Fibroblast of upper back skin (primary cell): ENCODE results near the gene EPB41L4A.

Experiments used
- DNase-seq: peaks from one replicate; pipeline ENCODE4 v3.0.0-alpha.2; 2013

The EPB41L4A gene

GRCh38 chr5:112146323-112147226 lies 272.5 kb downstream of the EPB41L4A start:
- DNase-seq = peak; percentile 95

GRCh38 chr5:112143690-112144089 lies 275.4 kb downstream of the EPB41L4A start:
- DNase-seq = peak; percentile 46

DNA sequence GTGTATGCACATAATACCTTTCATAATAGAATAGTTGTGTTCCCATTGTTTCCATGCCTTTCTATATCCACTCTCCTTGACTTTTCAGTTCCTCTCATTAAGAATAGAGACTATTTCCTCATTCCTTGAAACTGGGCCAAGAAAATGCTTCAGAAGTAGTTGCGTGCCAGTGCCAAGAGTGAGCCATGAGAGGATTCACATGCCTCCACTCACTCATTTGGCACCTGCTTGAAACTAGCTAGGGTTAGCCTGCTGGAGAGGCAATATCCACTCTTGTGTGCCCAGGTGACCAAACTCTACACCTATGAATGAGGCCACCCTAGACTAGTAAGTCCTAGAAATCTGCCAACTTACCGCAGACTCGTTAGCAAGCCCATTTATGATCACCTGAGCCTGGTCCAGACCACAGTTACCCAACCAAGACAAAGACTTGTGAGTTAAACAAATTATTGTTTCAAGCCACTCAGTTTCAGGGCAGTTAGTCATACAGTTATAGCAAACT lies 276.3 kb downstream of the EPB41L4A start:
- peak; percentile 59 for DNase-seq

DNA sequence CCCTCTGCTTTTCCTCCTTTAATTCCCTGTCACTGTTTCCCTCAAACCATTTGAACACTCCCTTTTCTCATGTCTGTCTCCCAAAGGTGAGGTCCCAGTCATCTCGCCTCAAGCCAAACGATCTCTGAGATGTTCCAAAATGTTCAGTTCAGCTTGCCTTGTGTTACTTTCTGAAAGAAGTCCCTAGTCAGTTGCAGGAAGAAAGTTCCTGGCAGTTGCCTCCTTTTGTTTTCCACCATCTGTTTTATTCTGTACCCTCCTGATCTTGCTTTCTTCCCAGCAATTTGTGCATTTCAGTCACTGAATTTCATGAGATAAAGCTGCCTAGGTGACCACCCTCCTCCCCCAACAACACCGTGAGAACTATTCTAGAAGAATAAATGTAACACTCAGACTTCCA lies 277.5 kb downstream of the EPB41L4A start:
- no peak for DNase-seq

- DNase-seq = no peak
Measured at GRCh38 chr5:112138526-112138925, 280.6 kb downstream of the EPB41L4A start.

- DNase-seq = no peak
Measured at GRCh38 chr5:112136773-112137172, 282.3 kb downstream of the EPB41L4A start.

DNA sequence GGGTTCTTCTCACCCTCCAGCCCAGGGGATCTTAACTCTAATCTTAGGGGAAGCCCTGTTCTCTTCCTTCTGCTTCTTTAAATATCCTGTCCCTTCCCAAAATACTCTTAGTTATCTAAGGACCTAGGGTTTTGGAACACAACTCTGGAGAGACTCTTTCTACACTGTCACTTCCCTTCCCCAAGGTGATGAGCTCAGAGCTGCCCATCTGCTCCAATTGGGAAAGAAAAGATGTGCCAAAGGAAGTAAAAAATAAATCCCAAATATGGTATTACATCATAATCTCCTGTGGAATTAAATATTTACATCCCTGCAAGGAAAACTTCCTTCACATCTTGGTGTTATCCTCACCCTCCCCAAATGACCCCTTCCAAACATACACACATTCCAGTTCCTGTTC lies 291.2 kb downstream of the EPB41L4A start:
- no peak for DNase-seq

GRCh38 chr5:112126982-112127381 lies 292.1 kb downstream of the EPB41L4A start:
- DNase-seq = no peak

GRCh38 chr5:112125903-112126302 lies 293.2 kb downstream of the EPB41L4A start:
- DNase-seq = peak; percentile 80

DNA sequence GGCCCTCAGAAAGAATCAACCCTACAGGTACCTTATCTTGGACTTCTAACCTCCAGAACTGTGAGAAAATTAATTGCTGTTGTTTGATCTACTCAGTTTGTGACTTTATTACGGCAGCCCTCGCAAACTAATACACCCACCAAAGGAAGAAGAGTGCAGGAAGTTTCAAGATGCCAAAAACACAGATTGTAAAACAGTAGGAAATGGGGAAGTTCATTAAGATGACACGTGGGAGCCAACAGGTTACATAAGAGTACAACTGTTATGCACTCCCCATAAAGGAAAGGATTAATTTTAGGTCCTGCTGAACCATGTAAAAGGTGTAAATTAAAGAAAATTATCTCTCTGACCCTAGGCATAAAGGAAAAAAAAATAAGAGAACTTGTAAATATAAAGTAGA lies 294.3 kb downstream of the EPB41L4A start:
- no peak for DNase-seq

DNA sequence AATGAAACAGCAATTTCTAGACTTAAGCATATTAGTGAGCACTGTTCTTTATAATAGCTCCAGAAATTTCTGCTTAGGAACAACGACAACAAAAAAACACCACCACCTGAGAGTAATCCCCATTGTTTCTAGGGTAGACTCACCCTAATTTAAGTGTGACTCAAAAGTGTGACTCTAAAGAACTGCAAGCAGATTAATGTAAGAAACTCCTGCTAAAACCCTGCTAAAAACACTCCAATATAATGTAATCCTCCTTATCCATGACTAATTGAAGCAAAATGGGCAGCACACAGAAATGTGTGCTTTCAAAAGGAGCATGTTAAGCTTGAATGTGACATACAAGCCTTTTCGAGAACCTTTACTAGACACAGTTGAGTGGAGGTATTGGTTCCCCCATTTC lies 296.0 kb downstream of the EPB41L4A start:
- no peak for DNase-seq

DNA sequence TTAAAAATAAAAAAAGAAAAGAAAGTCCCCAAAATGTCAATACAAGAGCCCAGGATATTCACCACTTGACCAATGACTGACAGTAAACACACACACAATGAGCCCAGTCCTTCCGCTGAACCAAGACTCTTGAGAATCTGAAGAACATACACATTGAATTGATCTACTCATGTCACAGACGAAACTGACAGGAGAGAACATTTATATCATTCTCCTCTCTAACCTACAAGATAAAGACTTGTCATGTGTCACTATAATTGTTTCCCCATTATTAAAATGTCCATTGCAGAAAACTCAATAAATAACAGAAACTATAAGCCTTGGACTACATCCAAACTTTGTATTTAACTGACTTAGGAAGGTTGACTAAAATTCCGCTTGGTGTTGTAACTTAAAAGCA lies 296.7 kb downstream of the EPB41L4A start:
- no peak for DNase-seq

DNA sequence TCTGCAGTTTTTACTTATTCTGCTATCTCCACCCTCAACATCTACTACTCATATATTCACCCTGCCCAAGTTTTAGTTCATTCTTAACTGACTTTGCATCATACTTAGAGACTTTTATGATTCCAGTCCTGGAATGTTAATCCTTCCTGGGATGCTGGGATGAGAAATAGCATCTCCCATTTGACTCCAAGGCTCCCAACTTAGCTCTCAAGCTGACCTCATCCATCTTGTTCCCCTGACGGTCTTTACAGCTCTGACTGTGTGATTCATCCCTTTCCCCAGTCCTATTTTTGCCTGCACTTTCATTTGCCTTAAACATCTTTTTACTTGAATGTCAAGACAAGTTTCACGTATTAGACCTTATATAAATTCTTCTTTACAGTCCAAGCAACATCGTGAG lies 297.8 kb downstream of the EPB41L4A start:
- DNase-seq = peak; percentile 90

- no peak for DNase-seq
Measured at GRCh38 chr5:112119969-112120368, 299.1 kb downstream of the EPB41L4A start.

- peak; percentile 47 for DNase-seq
Measured at GRCh38 chr5:112119508-112119907, 299.6 kb downstream of the EPB41L4A start.

DNA sequence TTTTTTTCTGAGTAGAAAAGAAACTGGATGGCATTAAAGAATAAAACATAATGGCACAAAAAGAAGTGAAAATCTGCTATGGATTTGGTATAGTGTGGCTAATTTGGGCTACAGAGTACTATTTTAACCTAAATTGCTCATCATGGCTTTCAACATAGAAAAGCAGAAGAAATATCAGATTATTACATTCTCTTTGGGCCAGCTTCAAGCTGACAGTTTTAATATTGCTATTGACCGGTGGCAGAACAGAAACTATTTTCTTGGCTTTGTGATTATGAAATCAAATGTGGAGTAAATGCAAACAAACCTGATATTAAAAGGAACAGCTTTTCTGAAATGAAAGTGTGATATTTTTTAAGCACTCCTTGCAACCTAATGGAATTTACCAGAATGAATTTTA lies 301.5 kb downstream of the EPB41L4A start:
- no peak for DNase-seq

- peak; percentile 80 for DNase-seq
Measured at GRCh38 chr5:112116371-112116770, 302.7 kb downstream of the EPB41L4A start.

GRCh38 chr5:112113565-112113964 lies 305.5 kb downstream of the EPB41L4A start:
- no peak for DNase-seq
